ENCODE measurements around the gene ITGA1.
A peak's percentile ranks its signal among the peaks of the same experiment; 100 is the strongest.
"Not testable (repeated sequence)": the region's sequence is repeated elsewhere in the genome, so short reads cannot be mapped to it uniquely, and the experiment has no call there.

Gene ITGA1

GRCh38 chr5:52948418-52949076 is 160.8 kb downstream of the ITGA1 start:
- no peak for TF ChIP-seq POLR2A (IDR thresholded peaks at IDR 0.05; ENCODE audit: low read length)
- TF ChIP-seq GATA1 (IDR thresholded peaks at IDR 0.05; ENCODE audit: low read depth, low read length): no peak
- peak; percentile 32 to 44 for DNase-seq

- TF ChIP-seq POLR2A (IDR thresholded peaks at IDR 0.05; ENCODE audit: low read length) (no peak), GATA1 (IDR thresholded peaks at IDR 0.05; ENCODE audit: low read depth, low read length) (no peak)
- no peak for DNase-seq
Observed at GRCh38 chr5:52950686-52951085, 163.0 kb downstream of the ITGA1 start.

GRCh38 chr5:52952483-52952882 is 164.8 kb downstream of the ITGA1 start:
- TF ChIP-seq POLR2A (IDR thresholded peaks at IDR 0.05; ENCODE audit: low read length) (no peak), GATA1 (IDR thresholded peaks at IDR 0.05; ENCODE audit: low read depth, low read length) (no peak)
- no peak for DNase-seq

GRCh38 chr5:52956014-52956413 is 168.3 kb downstream of the ITGA1 start:
- no peak for DNase-seq

GRCh38 chr5:52956915-52957747 is 169.4 kb downstream of the ITGA1 start:
- TF ChIP-seq POLR2A (IDR thresholded peaks at IDR 0.05; ENCODE audit: low read length) (no peak), GATA1 (IDR thresholded peaks at IDR 0.05; ENCODE audit: low read depth, low read length) (no peak)
- no peak for DNase-seq

More at GRCh38 chr5:52956014-52956413, 168.3 kb downstream of the ITGA1 start:
- TF ChIP-seq GATA1 (IDR thresholded peaks at IDR 0.05; ENCODE audit: low read depth, low read length) (no peak), POLR2A (IDR thresholded peaks at IDR 0.05; ENCODE audit: low read length) (no peak)

- no peak for DNase-seq
- no peak for TF ChIP-seq GATA1 (IDR thresholded peaks at IDR 0.05; ENCODE audit: low read depth, low read length)
- TF ChIP-seq POLR2A (IDR thresholded peaks at IDR 0.05; ENCODE audit: low read length): no peak
Observed at GRCh38 chr5:52961274-52961681, 173.6 kb downstream of the ITGA1 start.

- no peak for TF ChIP-seq POLR2A (IDR thresholded peaks at IDR 0.05; ENCODE audit: low read length)
- TF ChIP-seq GATA1 (IDR thresholded peaks at IDR 0.05; ENCODE audit: low read depth, low read length): no peak
- no peak for DNase-seq
Observed at GRCh38 chr5:52963636-52964035, 175.9 kb downstream of the ITGA1 start.

- no peak for DNase-seq
- TF ChIP-seq GATA1 (IDR thresholded peaks at IDR 0.05; ENCODE audit: low read depth, low read length) (no peak), POLR2A (IDR thresholded peaks at IDR 0.05; ENCODE audit: low read length) (no peak)
Observed at GRCh38 chr5:52964138-52964537, 176.4 kb downstream of the ITGA1 start.

- DNase-seq: not testable (repeated sequence)
Observed at GRCh38 chr5:52976157-52976556, 188.4 kb downstream of the ITGA1 start.

- TF ChIP-seq GATA1 (IDR thresholded peaks at IDR 0.05; ENCODE audit: low read depth, low read length) (no peak), POLR2A (IDR thresholded peaks at IDR 0.05; ENCODE audit: low read length) (no peak)
- DNase-seq: no peak
Observed at GRCh38 chr5:52977264-52977897, 189.7 kb downstream of the ITGA1 start.

GRCh38 chr5:52981507-52981906 is 193.8 kb downstream of the ITGA1 start:
- DNase-seq: no peak
- TF ChIP-seq POLR2A (IDR thresholded peaks at IDR 0.05; ENCODE audit: low read length) (no peak), GATA1 (IDR thresholded peaks at IDR 0.05; ENCODE audit: low read depth, low read length) (no peak)

GRCh38 chr5:52983731-52984636 is 196.3 kb downstream of the ITGA1 start:
- no peak for DNase-seq
- no peak for TF ChIP-seq GATA1 (IDR thresholded peaks at IDR 0.05; ENCODE audit: low read depth, low read length)
- TF ChIP-seq POLR2A (IDR thresholded peaks at IDR 0.05; ENCODE audit: low read length): no peak

GRCh38 chr5:52985306-52985705 is 197.6 kb downstream of the ITGA1 start:
- DNase-seq: no peak

More at GRCh38 chr5:52985306-52985705, 197.6 kb downstream of the ITGA1 start:
- TF ChIP-seq POLR2A (IDR thresholded peaks at IDR 0.05; ENCODE audit: low read length) (no peak), GATA1 (IDR thresholded peaks at IDR 0.05; ENCODE audit: low read depth, low read length) (no peak)
